Measurements from ENCODE around the gene FAM228B. TPM values are rescaled to one million over a fixed set of nuclear protein-coding genes. Genes with fewer than 3 reads are reported as not detected.

Gene FAM228B
- total RNA-seq, 1 experiment from 2014 or later = 10.6 TPM

DNA sequence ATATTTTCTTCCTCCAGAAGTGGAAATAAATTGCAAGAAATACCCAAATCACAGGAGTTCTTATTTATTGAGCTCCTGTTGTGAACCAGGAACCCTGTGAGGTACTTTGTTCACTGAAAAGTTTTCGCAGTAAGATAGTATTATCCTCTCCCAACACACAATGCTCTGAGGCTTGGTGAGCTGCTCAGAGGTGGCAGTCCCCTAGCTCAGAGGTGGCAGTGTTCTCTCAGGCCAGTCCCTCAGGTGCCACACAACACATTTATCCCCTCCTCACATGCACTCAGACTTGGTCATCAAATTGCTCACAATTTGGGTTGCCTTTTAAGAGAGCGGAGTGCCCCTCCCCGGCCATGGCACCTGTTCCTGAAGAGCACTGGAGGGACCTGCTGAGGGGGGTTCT lies 77.5 kb downstream of the FAM228B start:
- no TSS peak for BruUV-seq (replicated peaks)

DNA sequence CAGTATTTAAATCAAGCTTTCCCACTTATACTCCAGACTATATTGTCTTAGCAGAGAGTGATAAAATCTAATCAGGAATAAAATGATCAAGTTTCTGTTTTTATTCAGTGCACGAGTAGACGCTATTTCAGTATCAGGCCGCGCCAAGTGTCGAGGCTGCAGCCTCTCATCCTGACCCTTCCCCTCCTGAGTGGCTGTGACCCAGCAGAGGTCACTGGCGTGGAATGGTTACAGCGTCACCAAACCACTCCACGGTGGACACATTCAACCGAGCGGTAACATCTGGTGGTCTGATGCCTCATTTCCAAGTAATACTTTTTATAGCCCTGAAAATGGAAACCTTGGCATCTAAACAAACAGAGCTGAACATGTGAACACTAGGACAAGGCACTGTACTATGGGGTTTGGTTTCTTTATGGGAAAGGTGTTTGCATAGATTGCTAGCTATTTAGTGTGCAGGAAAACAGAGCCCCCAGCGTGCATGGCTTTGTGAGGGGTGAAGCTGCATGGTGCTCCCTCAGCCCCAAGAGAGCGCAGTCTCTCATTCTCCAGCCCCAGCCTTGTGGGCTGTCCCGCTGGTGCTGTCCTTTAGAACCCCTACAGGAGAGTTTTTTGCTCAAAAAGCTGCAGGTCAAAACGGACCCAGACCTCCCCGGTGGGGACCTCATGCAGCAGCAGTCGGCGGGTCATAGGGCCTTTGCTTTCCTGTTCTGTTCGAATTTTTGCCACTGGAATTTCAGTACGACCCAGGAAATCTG lies 79.9 kb downstream of the FAM228B start:
- no peak overlapping the region for H3K4me3 Mint-ChIP-seq (ENCODE audit: unreplicated experiment)
- intact Hi-C loops (cut with micrococcal nuclease) = no loop called here
- ChIA-PET CTCF (interaction anchor here (0.7 kb wide), 1 partner anchor 629 kb away, joined by 3 read pairs; no protein-coding TSS in a partner anchor), POLR2A (interaction anchor here (0.6 kb wide), 1 partner anchor 503 kb away, joined by 3 read pairs; no protein-coding TSS in a partner anchor)
- H3K36me3 Mint-ChIP-seq (ENCODE audit: insufficient read depth, unreplicated experiment) = peaks cover 15% of the 10 kb centered on the region
- no peaks in the 10 kb centered on the region for H3K9me3 Mint-ChIP-seq (ENCODE audit: unreplicated experiment)
- TF ChIP-seq CTCF (IDR thresholded peaks at IDR 0.05; ENCODE audit: unreplicated experiment) = no peak
- no peak overlapping the region for H3K27ac Mint-ChIP-seq (ENCODE audit: low read depth, unreplicated experiment)
- BruUV-seq (replicated peaks) = TSS peak; percentile 31
- H3K27me3 Mint-ChIP-seq (ENCODE audit: insufficient read depth, unreplicated experiment) = no peaks in the 10 kb centered on the region
- no peaks in the 10 kb centered on the region for H3K4me1 Mint-ChIP-seq (ENCODE audit: insufficient read depth, unreplicated experiment)
- DNase-seq (ENCODE audit: unreplicated experiment) = no peak

More for the DNA sequence above, 77.5 kb downstream of the FAM228B start:
- H3K9me3 Mint-ChIP-seq (ENCODE audit: unreplicated experiment) = no peaks in the 10 kb centered on the region
- peaks cover 11% of the 10 kb centered on the region for H3K36me3 Mint-ChIP-seq (ENCODE audit: insufficient read depth, unreplicated experiment)
- H3K27ac Mint-ChIP-seq (ENCODE audit: low read depth, unreplicated experiment) = no peak overlapping the region
- no peak for TF ChIP-seq CTCF (IDR thresholded peaks at IDR 0.05; ENCODE audit: unreplicated experiment)
- H3K4me3 Mint-ChIP-seq (ENCODE audit: unreplicated experiment) = no peak overlapping the region
- no peaks in the 10 kb centered on the region for H3K4me1 Mint-ChIP-seq (ENCODE audit: insufficient read depth, unreplicated experiment)
- DNase-seq (ENCODE audit: unreplicated experiment) = no peak
- intact Hi-C loops (cut with micrococcal nuclease) = no loop called here
- H3K27me3 Mint-ChIP-seq (ENCODE audit: insufficient read depth, unreplicated experiment) = no peaks in the 10 kb centered on the region
- ChIA-PET POLR2A (interaction anchor here (1.1 kb wide), 1 partner anchor 10 kb away, joined by 4 read pairs; no protein-coding TSS in a partner anchor), CTCF (interaction anchor here (1.2 kb wide), 1 partner anchor 28 kb away, joined by 4 read pairs; no protein-coding TSS in a partner anchor)

- no peak for DNase-seq (ENCODE audit: unreplicated experiment)
- Mint-ChIP-seq H3K27me3 (ENCODE audit: insufficient read depth, unreplicated experiment) (no peaks in the 10 kb centered on the region), H3K9me3 (ENCODE audit: unreplicated experiment) (no peaks in the 10 kb centered on the region), H3K4me1 (ENCODE audit: insufficient read depth, unreplicated experiment) (no peaks in the 10 kb centered on the region), H3K36me3 (ENCODE audit: insufficient read depth, unreplicated experiment) (peaks cover 21% of the 10 kb centered on the region), H3K27ac (ENCODE audit: low read depth, unreplicated experiment) (no peak overlapping the region), H3K4me3 (ENCODE audit: unreplicated experiment) (no peak overlapping the region)
- BruUV-seq (replicated peaks) = no TSS peak
- intact Hi-C loops (cut with micrococcal nuclease) = no loop called here
- POLR2A ChIA-PET = interaction anchor here (0.6 kb wide), 1 partner anchor 503 kb away, joined by 3 read pairs; no protein-coding TSS in a partner anchor
- CTCF ChIA-PET = interaction anchor here (0.7 kb wide), 1 partner anchor 110 kb away, joined by 3 read pairs; no protein-coding TSS in a partner anchor
- no peak for TF ChIP-seq CTCF (IDR thresholded peaks at IDR 0.05; ENCODE audit: unreplicated experiment)
These were observed 80.5 kb downstream of the FAM228B start for GRCh38 chr2:24203787-24204150.

DNA sequence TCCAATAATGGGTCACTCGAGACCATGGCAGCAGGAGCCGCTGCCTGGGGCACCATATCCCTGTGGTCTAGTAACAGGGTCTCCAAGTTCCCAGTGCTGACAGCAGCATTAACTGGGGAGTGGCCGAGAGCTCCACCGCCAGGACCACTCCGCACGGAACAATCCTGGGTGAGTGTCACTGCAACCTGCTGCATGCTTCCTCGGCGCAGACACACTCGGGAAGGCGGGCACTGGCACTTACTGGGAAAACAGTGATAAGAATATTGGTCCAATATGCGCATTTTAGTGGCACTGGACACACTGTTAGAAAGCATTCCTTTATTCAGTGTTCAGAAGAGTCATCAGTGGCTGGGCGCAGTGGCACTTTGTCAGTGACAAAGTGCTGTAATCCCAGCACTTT lies 81.2 kb downstream of the FAM228B start:
- no peak for TF ChIP-seq CTCF (IDR thresholded peaks at IDR 0.05; ENCODE audit: unreplicated experiment)
- POLR2A ChIA-PET = no interaction called here
- peaks cover 28% of the 10 kb centered on the region for H3K36me3 Mint-ChIP-seq (ENCODE audit: insufficient read depth, unreplicated experiment)
- no peaks in the 10 kb centered on the region for H3K27me3 Mint-ChIP-seq (ENCODE audit: insufficient read depth, unreplicated experiment)
- DNase-seq (ENCODE audit: unreplicated experiment) = no peak
- H3K9me3 Mint-ChIP-seq (ENCODE audit: unreplicated experiment) = no peaks in the 10 kb centered on the region
- no peak overlapping the region for H3K27ac Mint-ChIP-seq (ENCODE audit: low read depth, unreplicated experiment)
- BruUV-seq (replicated peaks) = no TSS peak
- CTCF ChIA-PET = interaction anchor here (0.7 kb wide), 1 partner anchor 111 kb away, joined by 3 read pairs; no protein-coding TSS in a partner anchor
- intact Hi-C loops (cut with micrococcal nuclease) = no loop called here
- no peak overlapping the region for H3K4me3 Mint-ChIP-seq (ENCODE audit: unreplicated experiment)
- H3K4me1 Mint-ChIP-seq (ENCODE audit: insufficient read depth, unreplicated experiment) = no peaks in the 10 kb centered on the region

Data from MCF 10A (cell line).